CD4-positive, alpha-beta T cell (primary cell): ENCODE data around the gene EMC9. TPM values are rescaled to one million over a fixed set of nuclear protein-coding genes. Genes with fewer than 3 reads are reported as not detected.

Experiments used
- ATAC-seq: fragments of 200-7000 bp; cut with Tn5 transposase; one replicate; pipeline ENCODE4 v1.10.0; 2022; ENCODE audit warnings: mild to moderate bottlenecking; ENCODE audit not compliant: poor library complexity
- CTCF ChIA-PET: fragments of 350-600 bp; sonication (Branson Sonifier 250); formaldehyde crosslinking; loops from one replicate; lab custom pipeline; 2021; ENCODE audit warnings: antibody characterized with exemption, inconsistent platforms; lab: Charles Lee
- POLR2A ChIA-PET: fragments of 350-600 bp; sonication (Branson Sonifier 250); formaldehyde crosslinking; loops from one replicate; lab custom pipeline; 2021; ENCODE audit warnings: antibody characterized with exemption, inconsistent platforms; lab: Charles Lee
- DNase-seq, 14 experiments: peaks; one replicate each; pipeline ENCODE4 v3.0.0-alpha.2; 2013 to 2020; ENCODE audit warnings: mixed read lengths in 2 of 14
- H3K27ac ChIP-seq, 2 donors: one replicate each; pipeline versions ENCODE4 v1.5.1 to v1.7.0; 2013; ENCODE audit warnings: low read length in 2 of 2, low read depth in 1 of 2, mild to moderate bottlenecking in 1 of 2
- H3K27me3 ChIP-seq, 2 experiments: 1 replicate in 1 of 2; 2 replicates in 1 of 2; pipeline versions ENCODE4 v1.6.1 to v1.7.0; 2013; ENCODE audit warnings: low read length in 2 of 2, control low read depth in 1 of 2, mild to moderate bottlenecking in 1 of 2, moderate library complexity in 1 of 2; ENCODE audit not compliant: insufficient read depth in 2 of 2, control insufficient read depth in 1 of 2
- H3K36me3 ChIP-seq: one replicate; pipeline ENCODE4 v1.6.1; 2013; ENCODE audit warnings: low read length, control low read depth; ENCODE audit not compliant: insufficient read depth
- H3K4me1 ChIP-seq: one replicate; pipeline ENCODE4 v1.6.1; 2013; ENCODE audit warnings: low read length, control low read depth; ENCODE audit not compliant: insufficient read depth
- H3K4me3 ChIP-seq: one replicate; pipeline ENCODE4 v1.5.1; 2013; ENCODE audit warnings: mild to moderate bottlenecking, low read length, moderate library complexity
- H3K9me3 ChIP-seq, 2 experiments: 1 replicate in 1 of 2; 2 replicates in 1 of 2; pipeline versions ENCODE4 v1.6.1 to v1.7.0; 2013; ENCODE audit warnings: low read length in 2 of 2, mild to moderate bottlenecking in 2 of 2, control low read depth in 1 of 2, moderate library complexity in 1 of 2; ENCODE audit not compliant: control insufficient read depth in 1 of 2, insufficient read depth in 1 of 2
- H3K27ac Mint-ChIP-seq: one replicate; pipeline ENCODE4 v1.8.0; 2020; ENCODE audit warnings: mixed read lengths
- H3K27me3 Mint-ChIP-seq: one replicate; pipeline ENCODE4 v1.8.0; 2021; ENCODE audit warnings: mixed read lengths
- H3K36me3 Mint-ChIP-seq: one replicate; pipeline ENCODE4 v1.8.0; 2021; ENCODE audit warnings: low read depth, mixed read lengths
- H3K4me1 Mint-ChIP-seq: one replicate; pipeline ENCODE4 v1.8.0; 2021; ENCODE audit warnings: low read depth, mixed read lengths
- H3K4me3 Mint-ChIP-seq: one replicate; pipeline ENCODE4 v1.8.0; 2020; ENCODE audit warnings: mild to moderate bottlenecking, mixed read lengths
- H3K9me3 Mint-ChIP-seq: one replicate; pipeline ENCODE4 v1.8.0; 2020; ENCODE audit warnings: mixed read lengths
- CTCF ChIP-seq: fragments of 200-600 bp; IDR thresholded peaks from one replicate; pipeline ENCODE4 v1.8.0; 2022; ENCODE audit warnings: antibody characterized with exemption, mild to moderate bottlenecking
- intact Hi-C, 2 experiments: fragments of 100-400 bp; cut with DNase I in 1 of 2; cut with micrococcal nuclease in 1 of 2; formaldehyde crosslinking; loops; one replicate each; pipeline versions ENCODE4 v1.15.1 to v1.9.0; 2023 to 2025; cut with DNase I, micrococcal nuclease
- polyA plus RNA-seq, 2 donors: library from polyadenylated mRNA; unstranded; fragments of 120-200 nt; gene quantifications; one replicate each; pipeline ENCODE4 v1.2.1, GENCODE V29; 2013
- total RNA-seq, 174 experiments: library from RNA in 2 of 174; stranded (reverse) in 2 of 174; gene quantifications; one replicate each; pipeline ENCODE4 v1.2.3 and lab custom pipeline; 2021 to 2026

Gene EMC9
- total RNA-seq (10 to 100 TPM; 11.8 to 13.1 TPM), total RNA-seq (lab: John Stamatoyannopoulos, UW) (2.6 to 22.4 (median 8.1) reads per million in 172 experiments)
- polyA plus RNA-seq (2013, experiment 1 of 2), result 16.5 TPM
- 16.2 TPM for polyA plus RNA-seq (2013, experiment 2 of 2)

GRCh38 chr14:24141097-24141880, at the start of gene EMC9:
TSS of gene EMC9 (minus strand) at chr14:24141591. CDS start at chr14:24141304, 287 bp downstream.
- Mint-ChIP-seq H3K4me3 (peak within 1 kb of the TSS; percentile 95), H3K27me3 (no peaks in the 10 kb centered on the region), H3K9me3 (no peaks in the 10 kb centered on the region), H3K4me1 (peaks cover 76% of the 10 kb centered on the region), H3K27ac (peak within 1 kb of the TSS; percentile 90), H3K36me3 (peaks cover 71% of the 10 kb centered on the region)
- peaks cover 73% of the 10 kb centered on the region for H3K4me1 ChIP-seq
- no peak for TF ChIP-seq CTCF
- no peaks in the 10 kb centered on the region for H3K9me3 ChIP-seq
- ATAC-seq (peak; percentile 90), DNase-seq (peak; percentile 97 to 100 (median 99))
- peak within 1 kb of the TSS; percentile 62 to 71 for H3K27ac ChIP-seq
- ChIA-PET POLR2A (interaction anchor here (0.7 to 11.7 kb wide), 23 partner anchors 9 to 289 kb away, joined by 3 to 296 read pairs (median 5); partner anchors contain the start of genes CBLN3, CHMP4A, DCAF11 and DHRS1), CTCF (interaction anchor here (0.8 to 1.2 kb wide), 7 partner anchors 19 to 101 kb away, joined by 3 to 11 read pairs (median 4); partner anchors contain the start of genes DCAF11, IRF9, MDP1 and NRL)
- peak within 1 kb of the TSS; percentile 92 for H3K4me3 ChIP-seq
- H3K36me3 ChIP-seq, result peaks cover 58% of the 10 kb centered on the region
- intact Hi-C loops, result loop anchor here in 1 of 2 experiments (1.0 kb wide), 1 partner anchor 26 kb away; no protein-coding TSS in a partner anchor
- no peaks in the 10 kb centered on the region for H3K27me3 ChIP-seq

- POLR2A ChIA-PET, result interaction anchor here (1.6 to 7.4 kb wide), 2 partner anchors 23 to 29 kb away, joined by 4 to 85 read pairs; partner anchors contain the start of genes CHMP4A and IRF9
- H3K9me3 Mint-ChIP-seq, result no peaks in the 10 kb centered on the region
- TF ChIP-seq CTCF, result no peak
- intact Hi-C loops, result no loop called here
- no peaks in the 10 kb centered on the region for H3K27me3 ChIP-seq
- ATAC-seq, result no peak
- H3K9me3 ChIP-seq, result no peaks in the 10 kb centered on the region
- no peak overlapping the region for H3K27ac ChIP-seq
- peaks cover 63% of the 10 kb centered on the region for H3K36me3 Mint-ChIP-seq
- H3K4me1 ChIP-seq, result peaks cover 44% of the 10 kb centered on the region
- H3K4me1 Mint-ChIP-seq, result peaks cover 60% of the 10 kb centered on the region
- H3K27me3 Mint-ChIP-seq, result no peaks in the 10 kb centered on the region
- H3K4me3 Mint-ChIP-seq, result no peak overlapping the region
- no peak for DNase-seq
- H3K4me3 ChIP-seq, result no peak overlapping the region
- CTCF ChIA-PET, result interaction anchor here (0.7 kb wide), 1 partner anchor 29 kb away, joined by 3 read pairs; the partner anchor contains the start of gene IRF9
- peak overlapping the region; percentile 47 for H3K27ac Mint-ChIP-seq
- H3K36me3 ChIP-seq, result peaks cover 38% of the 10 kb centered on the region
Observed at GRCh38 chr14:24190416-24190815, 49.0 kb upstream of the EMC9 start.

GRCh38 chr14:24189460-24189859, 48.1 kb upstream of the EMC9 start:
- Mint-ChIP-seq H3K36me3 (peaks cover 60% of the 10 kb centered on the region), H3K27me3 (no peaks in the 10 kb centered on the region), H3K27ac (peak overlapping the region; percentile 91), H3K4me3 (no peak overlapping the region), H3K4me1 (peaks cover 52% of the 10 kb centered on the region), H3K9me3 (no peaks in the 10 kb centered on the region)
- TF ChIP-seq CTCF, result no peak
- DNase-seq, result no peak
- Histone ChIP-seq H3K27me3 (no peaks in the 10 kb centered on the region), H3K4me1 (peaks cover 37% of the 10 kb centered on the region), H3K9me3 (no peaks in the 10 kb centered on the region), H3K4me3 (no peak overlapping the region), H3K27ac (peak overlapping the region; percentile 52 to 62), H3K36me3 (peaks cover 47% of the 10 kb centered on the region)
- ChIA-PET POLR2A (interaction anchor here (0.7 to 7.4 kb wide), 19 partner anchors 16 to 121 kb away, joined by 3 to 85 read pairs (median 5); partner anchors contain the start of genes CHMP4A, CIDEB, DCAF11 and DHRS1), CTCF (interaction anchor here (0.7 to 2.6 kb wide), 7 partner anchors 26 to 144 kb away, joined by 3 to 24 read pairs (median 4); partner anchors contain the start of genes IRF9, MDP1 and RABGGTA)
- no peak for ATAC-seq
- intact Hi-C loops, result loop anchor here (2.0 to 5.0 kb wide), 4 partner anchors 42 to 75 kb away; partner anchors contain the start of genes PSME2 (in 2 of the 2), RNF31 (in 2 of the 2), DCAF11 (in 1 of the 2) and GMPR2 (in 1 of the 2)
